ENCODE results near the gene NPR1.
"Not testable (repeated sequence)": the region's sequence is repeated elsewhere in the genome, so short reads cannot be mapped to it uniquely, and the experiment has no call there.

The NPR1 gene

GRCh38 chr1:153669606-153670005, 8.9 kb upstream of the NPR1 start:
- TF ChIP-seq, protein P1, sequence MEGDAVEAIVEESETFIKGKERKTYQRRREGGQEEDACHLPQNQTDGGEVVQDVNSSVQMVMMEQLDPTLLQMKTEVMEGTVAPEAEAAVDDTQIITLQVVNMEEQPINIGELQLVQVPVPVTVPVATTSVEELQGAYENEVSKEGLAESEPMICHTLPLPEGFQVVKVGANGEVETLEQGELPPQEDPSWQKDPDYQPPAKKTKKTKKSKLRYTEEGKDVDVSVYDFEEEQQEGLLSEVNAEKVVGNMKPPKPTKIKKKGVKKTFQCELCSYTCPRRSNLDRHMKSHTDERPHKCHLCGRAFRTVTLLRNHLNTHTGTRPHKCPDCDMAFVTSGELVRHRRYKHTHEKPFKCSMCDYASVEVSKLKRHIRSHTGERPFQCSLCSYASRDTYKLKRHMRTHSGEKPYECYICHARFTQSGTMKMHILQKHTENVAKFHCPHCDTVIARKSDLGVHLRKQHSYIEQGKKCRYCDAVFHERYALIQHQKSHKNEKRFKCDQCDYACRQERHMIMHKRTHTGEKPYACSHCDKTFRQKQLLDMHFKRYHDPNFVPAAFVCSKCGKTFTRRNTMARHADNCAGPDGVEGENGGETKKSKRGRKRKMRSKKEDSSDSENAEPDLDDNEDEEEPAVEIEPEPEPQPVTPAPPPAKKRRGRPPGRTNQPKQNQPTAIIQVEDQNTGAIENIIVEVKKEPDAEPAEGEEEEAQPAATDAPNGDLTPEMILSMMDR (IDR thresholded peaks at IDR 0.05; ENCODE audit: low read depth, low read length) = no peak
- in situ Hi-C loops (cut with HindIII; ENCODE audit: low sequenced_read_pairs) = no loop called here

GRCh38 chr1:153670257-153670858, 8.1 kb upstream of the NPR1 start:
- peak overlapping the region; percentile 99 for H3K4me3 ChIP-seq (ENCODE audit: low read depth, low read length)
- in situ Hi-C loops (cut with HindIII; ENCODE audit: low sequenced_read_pairs) = no loop called here
- no peak for DNase-seq (ENCODE audit: low read depth, low spot score)
- TF ChIP-seq, protein P1 (IDR thresholded peaks at IDR 0.05; ENCODE audit: low read depth, low read length) = no peak

More at GRCh38 chr1:153669606-153670005, 8.9 kb upstream of the NPR1 start:
- no peak for DNase-seq (ENCODE audit: low read depth, low spot score)
- H3K4me3 ChIP-seq (ENCODE audit: low read depth, low read length) = peak overlapping the region; percentile 99

- peak within 1 kb of the TSS; percentile 99 for H3K4me3 ChIP-seq (ENCODE audit: low read depth, low read length)
- TF ChIP-seq, protein P1 (IDR thresholded peaks at IDR 0.05; ENCODE audit: low read depth, low read length) = no peak
- in situ Hi-C loops (cut with HindIII; ENCODE audit: low sequenced_read_pairs) = no loop called here
- DNase-seq (ENCODE audit: low read depth, low spot score) = peak; percentile 100
These were observed 7.4 kb upstream of the NPR1 start, which contains the start of gene ILF2 for GRCh38 chr1:153670859-153671627. Gene ILF2, minus strand, starts transcription at chr1:153670993. Its CDS starts 71 bp downstream, at chr1:153670922.

DNA sequence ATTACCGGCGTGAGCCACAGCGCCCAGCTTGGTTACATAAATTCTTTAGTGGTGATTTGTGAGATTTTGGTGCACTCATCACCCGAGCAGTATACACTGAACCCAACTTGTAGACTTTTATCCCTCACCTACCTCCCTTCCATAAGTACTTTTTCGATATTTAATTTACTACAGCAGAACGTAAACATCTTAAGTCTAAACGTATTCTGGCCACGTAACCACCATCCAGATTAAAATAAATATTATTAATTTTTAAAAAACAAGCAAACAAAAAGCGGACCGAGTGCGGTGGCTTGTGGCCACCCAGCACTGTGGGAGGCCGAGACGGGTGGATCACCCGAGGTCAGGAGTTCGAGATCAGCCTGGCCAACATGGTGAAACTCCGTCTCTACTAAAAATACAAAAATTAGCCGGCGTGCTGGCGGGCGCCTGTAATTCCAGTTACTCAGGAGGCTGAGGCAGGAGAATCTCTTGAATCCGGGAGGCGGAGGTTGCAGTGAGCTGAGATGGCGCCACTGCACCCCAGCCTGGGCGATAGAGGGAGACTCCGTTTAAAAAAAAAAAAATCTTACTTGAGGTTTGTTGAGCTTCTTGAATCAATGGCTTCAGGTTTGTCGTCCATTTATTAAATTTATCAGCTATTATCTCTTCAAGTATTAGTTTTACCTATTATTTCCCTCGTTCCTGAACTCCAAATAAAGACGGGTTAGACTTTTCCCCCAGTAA, 6.7 kb upstream of the NPR1 start:
- in situ Hi-C loops (cut with HindIII; ENCODE audit: low sequenced_read_pairs); DNase-seq (ENCODE audit: low read depth, low spot score): not testable (repeated sequence)

GRCh38 chr1:153673511-153673910, 5.0 kb upstream of the NPR1 start:
- TF ChIP-seq, protein P1 (IDR thresholded peaks at IDR 0.05; ENCODE audit: low read depth, low read length) = no peak
- H3K4me3 ChIP-seq (ENCODE audit: low read depth, low read length) = no peak overlapping the region
- in situ Hi-C loops (cut with HindIII; ENCODE audit: low sequenced_read_pairs) = no loop called here
- no peak for DNase-seq (ENCODE audit: low read depth, low spot score)

More for the DNA sequence above, 6.7 kb upstream of the NPR1 start:
- peak overlapping the region; percentile 55 for H3K4me3 ChIP-seq (ENCODE audit: low read depth, low read length)

- H3K4me3 ChIP-seq (ENCODE audit: low read depth, low read length) = peak overlapping the region; percentile 10
- TF ChIP-seq, protein P1 (IDR thresholded peaks at IDR 0.05; ENCODE audit: low read depth, low read length) = peak; percentile 95
- in situ Hi-C loops (cut with HindIII; ENCODE audit: low sequenced_read_pairs) = no loop called here
- DNase-seq (ENCODE audit: low read depth, low spot score) = peak; percentile 43
These were observed 570 bp upstream of the NPR1 start for GRCh38 chr1:153677718-153678518.
